HG03108 (cell line): ENCODE data around the gene MRPL3.

Experiments used
- ATAC-seq: cut with Tn5 transposase; IDR thresholded peaks from one replicate; pipeline ENCODE4 v1.9.1; 2021; ENCODE audit warnings: moderate library complexity; ENCODE audit not compliant: unreplicated experiment

The MRPL3 gene

DNA sequence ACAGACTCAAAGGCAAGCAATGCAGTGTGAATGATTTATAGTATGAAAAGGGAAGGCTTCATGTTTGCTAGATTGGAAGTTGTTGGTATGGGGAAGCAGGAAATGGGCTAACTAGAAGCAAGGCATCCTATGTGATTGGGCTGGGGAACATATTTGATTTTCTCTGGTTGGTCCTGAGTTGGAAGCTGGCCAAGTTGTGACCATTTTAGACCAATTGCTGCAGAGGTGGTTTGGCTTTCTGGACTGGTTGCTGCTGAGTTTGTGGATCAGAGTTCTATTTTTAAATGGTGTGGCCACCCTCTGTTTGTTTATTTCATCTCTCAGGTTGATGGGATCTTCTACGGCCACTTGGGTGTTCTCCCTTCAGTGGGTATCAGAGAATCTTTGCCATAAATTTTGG, 81.5 kb downstream of the MRPL3 start:
- no peak for ATAC-seq

DNA sequence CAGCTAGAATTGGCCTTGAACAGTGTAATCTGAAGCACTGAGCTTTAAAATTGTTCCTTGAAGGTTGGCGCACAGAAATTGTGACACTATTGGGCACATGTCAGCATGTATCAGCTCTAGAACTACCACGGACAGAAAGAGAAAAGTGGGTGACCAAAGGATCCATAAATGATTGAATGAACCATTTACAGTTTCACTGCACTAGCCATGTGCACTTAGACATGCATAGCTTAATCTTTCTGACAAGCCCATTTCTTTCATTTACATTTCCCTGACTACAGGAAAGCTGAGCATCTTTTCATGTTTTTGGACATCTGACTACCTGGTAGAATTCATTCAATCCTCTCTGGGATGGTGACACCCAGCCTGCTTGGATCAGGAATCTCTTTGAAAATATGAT, 85.0 kb downstream of the MRPL3 start:
- no peak for ATAC-seq
